Lung microvascular endothelial cell (primary cell): ENCODE data around the gene UNC5CL. TPM values are rescaled to one million over a fixed set of nuclear protein-coding genes. Genes with fewer than 3 reads are reported as not detected.

Experiments used
- total RNA-seq: library from RNA; depleted of rRNA; stranded (reverse); fragments of >200 nt; gene quantifications from 2 replicates; pipeline ENCODE4 v1.2.1, GENCODE V29; 2014

UNC5CL gene
- total RNA-seq, 1 donor from 2014 or later, result under 0.01 TPM

Other genes starting within 250 kb of the UNC5CL start
- not detected in 2 replicates for gene TSPO2, start 3.2 kb upstream of the UNC5CL start, total RNA-seq
- gene APOBEC2, start 14.0 kb upstream of the UNC5CL start, total RNA-seq, result not detected in 2 replicates
- 8.5 TPM in 2 replicates for gene OARD1, start 33.1 kb upstream of the UNC5CL start, total RNA-seq
- gene NFYA, start 33.8 kb upstream of the UNC5CL start, total RNA-seq, result 10.7 and 10.9 TPM in 2 replicates
- not detected in 2 replicates for gene TREML1, start 115.1 kb upstream of the UNC5CL start, total RNA-seq
- gene TREM2, start 123.9 kb upstream of the UNC5CL start, total RNA-seq, result not detected in 2 replicates
- not detected in 2 replicates for gene TREML2, start 161.9 kb upstream of the UNC5CL start, total RNA-seq
- gene TREML4, start 189.1 kb upstream of the UNC5CL start, total RNA-seq, result not detected in 2 replicates
- not detected in 2 replicates for gene TREM1, start 247.5 kb upstream of the UNC5CL start, total RNA-seq